HG03039 (cell line): Measurements from ENCODE around the gene PDS5B.
"Not testable (repeated sequence)": the region's sequence is repeated elsewhere in the genome, so short reads cannot be mapped to it uniquely, and the experiment has no call there.

Experiments
- ATAC-seq: cut with Tn5 transposase; IDR thresholded peaks from one replicate; pipeline ENCODE4 v1.9.1; 2021; ENCODE audit warnings: mild to moderate bottlenecking, moderate library complexity; ENCODE audit not compliant: unreplicated experiment

The PDS5B gene

DNA sequence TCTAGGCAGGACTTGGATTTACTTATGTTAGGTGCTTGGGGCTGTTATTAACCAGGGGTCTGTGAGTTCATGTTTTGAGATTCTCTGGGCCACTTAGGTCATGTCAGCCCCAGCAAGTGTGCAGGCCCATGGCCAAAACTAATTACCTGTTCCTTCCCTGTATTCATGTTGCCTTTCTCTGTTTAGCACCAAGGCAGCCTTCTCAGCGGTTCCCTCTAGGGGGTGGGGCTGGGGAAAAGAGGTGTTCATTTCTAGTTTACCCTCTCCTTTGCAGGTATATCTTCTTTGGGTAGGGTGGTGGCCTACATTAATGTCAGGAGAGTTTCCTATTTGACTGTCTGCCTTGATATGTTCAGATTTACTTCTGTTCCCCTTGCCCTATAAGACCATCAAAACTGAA lies 61.7 kb downstream of the PDS5B start:
- ATAC-seq: no peak

- ATAC-seq: no peak
Measured at GRCh38 chr13:32650705-32651311, 64.6 kb downstream of the PDS5B start.

DNA sequence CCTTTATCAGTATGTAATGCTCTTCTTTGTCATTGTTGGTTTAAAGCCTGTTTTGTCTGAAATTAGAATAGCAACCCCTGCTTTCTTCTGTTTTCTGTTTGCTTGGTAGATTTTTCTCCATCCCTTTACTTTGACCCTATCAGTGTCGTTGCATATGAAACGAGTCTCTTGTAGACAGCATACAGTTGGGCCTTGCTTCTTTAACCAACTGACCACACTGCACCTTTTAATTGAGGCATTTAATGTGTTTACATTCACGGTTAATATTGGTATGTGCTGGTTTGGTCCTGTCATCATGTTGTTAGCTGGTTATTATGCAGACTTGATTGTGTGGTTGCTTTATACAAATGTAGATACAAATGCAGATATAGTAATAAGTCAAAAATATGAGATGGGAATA lies 71.1 kb downstream of the PDS5B start:
- no peak for ATAC-seq

DNA sequence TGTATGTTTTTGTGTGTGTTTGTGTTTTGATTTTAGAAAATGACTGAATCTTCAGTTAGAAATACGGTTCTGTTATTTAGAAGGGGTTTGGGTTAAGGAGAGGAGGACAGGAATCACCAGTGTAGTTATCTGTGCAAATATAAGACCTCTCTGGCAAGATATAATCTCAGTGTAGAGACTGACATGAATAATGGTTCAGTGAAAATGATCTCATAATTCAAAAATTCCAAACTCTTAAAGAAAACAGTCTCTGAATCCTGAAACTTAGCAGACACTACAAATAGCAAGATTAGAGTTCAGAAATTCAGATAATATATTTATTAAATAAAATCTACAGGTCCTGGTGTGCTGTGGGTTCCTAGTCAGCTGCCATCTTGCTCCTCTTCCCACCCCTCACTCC lies 73.5 kb downstream of the PDS5B start:
- ATAC-seq: no peak

- ATAC-seq: no peak
Measured at GRCh38 chr13:32660227-32660626, 74.0 kb downstream of the PDS5B start.

GRCh38 chr13:32661685-32662084 lies 75.4 kb downstream of the PDS5B start:
- no peak for ATAC-seq

GRCh38 chr13:32663660-32664059 lies 77.4 kb downstream of the PDS5B start:
- no peak for ATAC-seq

DNA sequence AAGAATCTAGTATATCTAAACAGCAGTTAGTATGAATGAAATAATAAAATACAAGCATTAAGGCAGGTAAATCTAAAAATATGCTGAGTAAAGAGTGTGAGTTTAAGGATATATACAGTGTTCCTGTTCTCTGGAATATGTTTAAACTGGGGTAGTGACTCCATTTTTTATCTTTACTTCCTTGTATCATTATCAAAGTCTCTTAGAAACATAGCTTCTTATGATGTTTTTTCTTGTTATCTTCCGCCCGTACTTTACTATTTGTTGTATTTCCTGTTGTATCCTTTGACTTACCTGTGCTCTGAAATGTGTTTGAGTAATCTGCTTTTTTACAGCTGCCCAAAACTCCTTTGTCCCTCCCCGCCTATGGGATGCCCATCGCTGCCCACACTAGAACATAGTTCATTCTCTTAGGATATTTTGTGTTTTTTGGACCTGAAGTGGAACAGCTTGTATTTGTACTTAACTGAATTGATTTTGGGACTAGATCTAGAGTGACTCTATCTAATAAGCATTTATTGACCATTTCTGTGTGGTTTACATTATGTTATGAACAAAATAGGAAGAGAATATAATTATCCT lies 80.8 kb downstream of the PDS5B start:
- no peak for ATAC-seq

DNA sequence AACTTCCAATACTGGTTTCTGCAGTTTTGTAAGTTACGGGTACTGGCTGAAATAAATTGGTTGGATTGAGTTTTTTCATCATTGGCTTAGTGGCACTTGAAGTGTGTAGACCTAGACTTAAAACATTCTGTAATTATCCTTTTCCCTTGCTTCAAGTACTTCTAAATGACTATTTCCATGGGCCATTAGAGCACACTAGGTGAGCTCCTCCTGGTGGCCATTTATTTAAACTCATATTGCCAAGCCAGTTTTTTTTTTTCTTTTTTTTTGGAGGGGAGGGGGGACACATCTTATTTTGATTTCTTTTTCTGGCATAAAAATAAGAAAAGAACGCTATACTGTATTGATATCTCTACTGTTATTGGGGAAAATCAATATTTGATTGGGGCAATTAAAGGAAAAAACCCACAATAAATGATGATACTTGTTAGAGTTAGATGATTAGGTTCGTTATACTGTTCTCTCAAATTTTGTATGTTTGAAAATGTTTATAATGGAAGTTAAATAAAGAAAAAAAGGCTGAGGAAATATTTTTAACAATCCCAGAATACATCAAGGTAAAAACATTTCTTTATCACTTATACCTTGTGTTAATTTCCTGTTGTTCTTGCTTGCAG lies 82.9 kb downstream of the PDS5B start:
- ATAC-seq: no peak

GRCh38 chr13:32674503-32674902 lies 88.3 kb downstream of the PDS5B start:
- ATAC-seq: no peak

DNA sequence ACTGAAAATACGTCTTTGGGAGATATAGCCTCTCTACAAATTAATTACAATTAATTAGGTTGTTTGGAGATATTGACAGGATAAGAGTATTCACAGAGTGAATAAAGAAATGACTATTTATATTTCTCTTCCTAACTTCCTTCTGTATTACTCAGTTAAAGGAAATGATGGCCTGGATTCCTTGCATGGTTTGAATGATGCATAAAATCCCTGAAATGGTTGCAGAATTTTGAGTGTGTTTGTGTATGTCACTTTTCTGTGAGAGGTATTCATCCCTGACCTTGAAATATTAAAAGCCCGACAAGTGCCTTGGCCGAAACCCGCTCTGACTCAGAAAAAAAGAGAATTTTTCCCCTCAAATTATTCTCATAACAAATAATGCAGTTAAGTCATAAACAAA lies 90.0 kb downstream of the PDS5B start:
- ATAC-seq: no peak

DNA sequence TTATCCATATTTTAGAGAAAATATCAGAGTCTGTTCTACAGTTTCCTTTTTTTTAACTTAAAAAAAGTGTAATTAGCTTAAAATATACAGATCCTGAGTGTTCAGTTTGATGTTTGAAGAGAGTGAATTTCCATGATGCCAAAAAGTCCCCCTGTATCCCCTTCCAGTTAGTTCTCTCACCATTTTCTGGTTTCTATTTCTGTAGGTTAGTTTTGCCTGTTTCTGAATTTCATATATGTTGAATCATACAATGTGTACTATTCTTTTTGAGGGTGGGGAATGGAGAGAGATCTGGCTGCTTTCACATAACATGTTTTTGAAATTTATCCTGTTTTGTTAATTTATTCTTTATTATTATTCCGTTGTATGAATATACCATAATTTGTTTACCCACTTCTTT lies 95.9 kb downstream of the PDS5B start:
- no peak for ATAC-seq

DNA sequence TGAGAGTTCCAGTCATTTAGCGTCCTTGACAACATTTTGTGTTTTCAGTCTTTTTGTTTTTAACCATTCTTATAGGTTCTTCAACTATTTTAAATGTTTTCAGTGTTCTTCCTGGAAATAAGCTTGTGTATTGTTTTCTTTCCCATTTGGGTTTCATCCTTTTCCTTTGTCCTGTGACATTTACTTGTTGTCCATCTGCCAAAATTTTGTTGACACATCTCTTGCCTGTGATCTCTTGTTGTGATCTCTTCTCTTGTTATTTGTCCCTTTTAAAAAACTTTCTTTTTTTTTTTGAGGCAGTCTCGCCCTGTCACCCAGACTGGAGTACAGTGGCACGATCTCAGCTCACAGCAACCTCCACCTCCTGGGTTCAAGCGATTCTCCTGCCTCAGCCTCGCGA lies 96.5 kb downstream of the PDS5B start:
- no peak for ATAC-seq

GRCh38 chr13:32687275-32687674 lies 101.0 kb downstream of the PDS5B start:
- ATAC-seq: no peak

GRCh38 chr13:32695602-32696250 lies 109.5 kb downstream of the PDS5B start:
- ATAC-seq: no peak

- ATAC-seq: no peak
Measured at GRCh38 chr13:32707471-32707870, 121.2 kb downstream of the PDS5B start.

DNA sequence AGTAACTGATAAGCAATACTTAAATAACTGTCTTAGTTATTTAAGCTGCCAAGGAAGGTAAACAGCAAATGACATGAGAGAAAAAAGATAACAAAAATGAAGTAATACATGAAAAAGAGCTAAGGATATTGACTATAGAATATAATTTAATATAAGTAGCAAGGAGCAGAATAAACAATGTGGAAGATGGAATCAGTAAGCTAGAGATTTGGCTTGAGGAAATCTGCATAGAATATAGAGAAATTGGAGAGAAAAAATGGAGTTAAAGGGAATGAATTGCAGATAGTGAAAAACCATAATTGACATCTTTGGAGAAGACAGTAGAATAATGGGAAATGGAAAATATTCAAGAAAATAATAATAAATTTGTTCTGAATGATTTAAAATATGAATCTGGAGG lies 127.1 kb downstream of the PDS5B start:
- no peak for ATAC-seq

- ATAC-seq: not testable (repeated sequence)
Measured at GRCh38 chr13:32716201-32716600, 129.9 kb downstream of the PDS5B start.

- ATAC-seq: no peak
Measured at GRCh38 chr13:32720026-32720425, 133.8 kb downstream of the PDS5B start.

GRCh38 chr13:32721131-32722034 lies 135.1 kb downstream of the PDS5B start:
- ATAC-seq: not testable (repeated sequence)

DNA sequence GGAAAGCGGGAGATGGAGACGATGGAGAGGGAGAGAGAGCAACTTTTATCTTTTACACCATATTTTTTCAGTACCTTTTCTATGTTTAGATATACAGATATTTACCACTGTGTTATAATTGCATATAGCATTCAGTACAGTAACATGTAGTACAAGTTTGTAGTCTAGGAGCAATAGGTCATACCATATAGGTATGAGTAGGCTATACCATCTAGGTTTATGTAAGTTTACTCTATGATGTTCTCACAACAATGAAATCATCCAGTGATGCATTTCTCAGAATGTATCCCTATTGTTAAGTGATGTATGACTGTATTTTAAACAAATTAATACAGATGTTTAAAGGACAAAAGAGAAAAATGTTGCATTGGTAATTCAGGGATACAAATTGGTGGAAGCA lies 136.1 kb downstream of the PDS5B start:
- no peak for ATAC-seq
